ENCODE results near the gene CYP11A1. TPM values are rescaled to one million over a fixed set of nuclear protein-coding genes. Genes with fewer than 3 reads are reported as not detected.

CYP11A1 gene
- total RNA-seq, 2 donors from 2014 or later = 0.21 to 0.26 TPM

GRCh38 chr15:74320352-74321247 lies 46.8 kb downstream of the CYP11A1 start:
- Mint-ChIP-seq H3K4me1 (ENCODE audit: low read depth) (peaks cover 7% of the 10 kb centered on the region), H3K27me3 (ENCODE audit: low read depth) (no peaks in the 10 kb centered on the region), H3K4me3 (no peak overlapping the region), H3K9me3 (no peaks in the 10 kb centered on the region), H3K36me3 (ENCODE audit: insufficient read depth in 2 of 2) (no peaks in the 10 kb centered on the region), H3K27ac (no peak overlapping the region)
- peak; percentile 21 to 41 for DNase-seq
- no peak for ATAC-seq (replicated peaks in 1 of 2)

- DNase-seq = no peak
- ATAC-seq (replicated peaks in 1 of 2) = no peak
- H3K4me1 Mint-ChIP-seq (ENCODE audit: low read depth) = peaks cover 15% of the 10 kb centered on the region
These were observed 47.7 kb downstream of the CYP11A1 start for GRCh38 chr15:74319596-74320351.

GRCh38 chr15:74319138-74319460 lies 48.3 kb downstream of the CYP11A1 start:
- ATAC-seq (replicated peaks in 1 of 2) (no peak), DNase-seq (no peak)
- H3K4me1 Mint-ChIP-seq (ENCODE audit: low read depth) = peaks cover 18% of the 10 kb centered on the region
- H3K36me3 Mint-ChIP-seq (ENCODE audit: insufficient read depth in 2 of 2) = no peaks in the 10 kb centered on the region
- no peaks in the 10 kb centered on the region for H3K27me3 Mint-ChIP-seq (ENCODE audit: low read depth)
- H3K27ac Mint-ChIP-seq = no peak overlapping the region
- H3K9me3 Mint-ChIP-seq = no peaks in the 10 kb centered on the region
- H3K4me3 Mint-ChIP-seq = no peak overlapping the region

More at GRCh38 chr15:74319596-74320351, 47.7 kb downstream of the CYP11A1 start:
- Mint-ChIP-seq H3K4me3 (no peak overlapping the region), H3K9me3 (no peaks in the 10 kb centered on the region), H3K27me3 (ENCODE audit: low read depth) (no peaks in the 10 kb centered on the region), H3K27ac (no peak overlapping the region), H3K36me3 (ENCODE audit: insufficient read depth in 2 of 2) (no peaks in the 10 kb centered on the region)

- Mint-ChIP-seq H3K4me1 (ENCODE audit: low read depth) (peaks cover 18% of the 10 kb centered on the region), H3K9me3 (no peaks in the 10 kb centered on the region), H3K27ac (no peak overlapping the region), H3K27me3 (ENCODE audit: low read depth) (no peaks in the 10 kb centered on the region), H3K36me3 (ENCODE audit: insufficient read depth in 2 of 2) (no peaks in the 10 kb centered on the region), H3K4me3 (no peak overlapping the region)
- ATAC-seq (replicated peaks in 1 of 2) (no peak), DNase-seq (no peak)
These were observed 48.9 kb downstream of the CYP11A1 start for GRCh38 chr15:74318376-74319137.

- no peak overlapping the region for H3K4me3 Mint-ChIP-seq
- no peak for ATAC-seq (replicated peaks in 1 of 2)
- no peaks in the 10 kb centered on the region for H3K27me3 Mint-ChIP-seq (ENCODE audit: low read depth)
- H3K4me1 Mint-ChIP-seq (ENCODE audit: low read depth) = peaks cover 18% of the 10 kb centered on the region
- H3K9me3 Mint-ChIP-seq = no peaks in the 10 kb centered on the region
- no peak for DNase-seq
- H3K27ac Mint-ChIP-seq = no peak overlapping the region
- H3K36me3 Mint-ChIP-seq (ENCODE audit: insufficient read depth in 2 of 2) = no peaks in the 10 kb centered on the region
These were observed 49.5 kb downstream of the CYP11A1 start for GRCh38 chr15:74317820-74318375.

GRCh38 chr15:74316141-74316540 lies 51.3 kb downstream of the CYP11A1 start:
- Mint-ChIP-seq H3K9me3 (no peaks in the 10 kb centered on the region), H3K4me1 (ENCODE audit: low read depth) (peaks cover 18% of the 10 kb centered on the region), H3K36me3 (ENCODE audit: insufficient read depth in 2 of 2) (no peaks in the 10 kb centered on the region), H3K27me3 (ENCODE audit: low read depth) (no peaks in the 10 kb centered on the region), H3K4me3 (no peak overlapping the region), H3K27ac (no peak overlapping the region)
- DNase-seq = no peak
- ATAC-seq (replicated peaks in 1 of 2) = no peak

GRCh38 chr15:74315626-74316025 lies 51.8 kb downstream of the CYP11A1 start:
- Mint-ChIP-seq H3K4me3 (peak overlapping the region; percentile 31 to 62), H3K36me3 (ENCODE audit: insufficient read depth in 2 of 2) (no peaks in the 10 kb centered on the region), H3K27me3 (ENCODE audit: low read depth) (no peaks in the 10 kb centered on the region), H3K9me3 (no peaks in the 10 kb centered on the region), H3K4me1 (ENCODE audit: low read depth) (peaks cover 18% of the 10 kb centered on the region), H3K27ac (peak overlapping the region; percentile 22)
- DNase-seq (peak; percentile 23 to 28), ATAC-seq (replicated peaks in 1 of 2) (peak; percentile 33 to 58)

GRCh38 chr15:74314795-74315438 lies 52.5 kb downstream of the CYP11A1 start:
- DNase-seq = peak; percentile 42 to 48
- H3K27me3 Mint-ChIP-seq (ENCODE audit: low read depth) = no peaks in the 10 kb centered on the region
- peak overlapping the region; percentile 9 to 35 for H3K4me3 Mint-ChIP-seq
- H3K36me3 Mint-ChIP-seq (ENCODE audit: insufficient read depth in 2 of 2) = no peaks in the 10 kb centered on the region
- H3K9me3 Mint-ChIP-seq = no peaks in the 10 kb centered on the region
- peaks cover 14% of the 10 kb centered on the region for H3K4me1 Mint-ChIP-seq (ENCODE audit: low read depth)
- H3K27ac Mint-ChIP-seq = peak overlapping the region; percentile 22
- peak; percentile 53 to 68 for ATAC-seq (replicated peaks in 1 of 2)

GRCh38 chr15:74313889-74314288 lies 53.6 kb downstream of the CYP11A1 start:
- H3K4me3 Mint-ChIP-seq = no peak overlapping the region
- ATAC-seq (replicated peaks in 1 of 2) = no peak
- H3K27ac Mint-ChIP-seq = no peak overlapping the region
- H3K4me1 Mint-ChIP-seq (ENCODE audit: low read depth) = peaks cover 13% of the 10 kb centered on the region
- no peak for DNase-seq
- no peaks in the 10 kb centered on the region for H3K36me3 Mint-ChIP-seq (ENCODE audit: insufficient read depth in 2 of 2)
- H3K9me3 Mint-ChIP-seq = no peaks in the 10 kb centered on the region
- no peaks in the 10 kb centered on the region for H3K27me3 Mint-ChIP-seq (ENCODE audit: low read depth)

GRCh38 chr15:74312445-74313007 lies 54.9 kb downstream of the CYP11A1 start:
- Mint-ChIP-seq H3K9me3 (no peaks in the 10 kb centered on the region), H3K27me3 (ENCODE audit: low read depth) (no peaks in the 10 kb centered on the region), H3K4me1 (ENCODE audit: low read depth) (peaks cover 13% of the 10 kb centered on the region), H3K27ac (no peak overlapping the region), H3K36me3 (ENCODE audit: insufficient read depth in 2 of 2) (no peaks in the 10 kb centered on the region), H3K4me3 (no peak overlapping the region)
- DNase-seq (no peak), ATAC-seq (replicated peaks in 1 of 2) (no peak)

GRCh38 chr15:74311734-74312444 lies 55.6 kb downstream of the CYP11A1 start:
- Mint-ChIP-seq H3K27ac (no peak overlapping the region), H3K4me3 (no peak overlapping the region), H3K4me1 (ENCODE audit: low read depth) (peaks cover 13% of the 10 kb centered on the region), H3K27me3 (ENCODE audit: low read depth) (no peaks in the 10 kb centered on the region), H3K9me3 (no peaks in the 10 kb centered on the region), H3K36me3 (ENCODE audit: insufficient read depth in 2 of 2) (no peaks in the 10 kb centered on the region)
- DNase-seq (no peak), ATAC-seq (replicated peaks in 1 of 2) (no peak)

Data from activated T-cell treated with anti-CD3 and anti-CD28 coated beads, Interleukin-2, amount 50 U/mL, for 72 hours (primary cell).